RWPE2 (cell line): Measurements from ENCODE around the gene LRRC61.

Experiments used
- ATAC-seq: fragments of 200-7000 bp; cut with Tn5 transposase; 3 replicates; pipeline ENCODE4 v1.9.1; 2021; ENCODE audit warnings: low read depth
- DNase-seq: peaks from one replicate; pipeline ENCODE4 v3.0.0-alpha.2; 2020; ENCODE audit warnings: low spot score
- H3K27ac ChIP-seq: fragments of 450-650 bp; 2 replicates; pipeline ENCODE4 v1.5.1; 2017; ENCODE audit warnings: mild to moderate bottlenecking; ENCODE audit not compliant: poor library complexity, severe bottlenecking
- H3K27me3 ChIP-seq: fragments of 250-450 bp; sonication (Bioruptor Pico); 2 replicates; pipeline ENCODE4 v1.5.1; 2021; ENCODE audit warnings: mild to moderate bottlenecking, moderate library complexity; ENCODE audit not compliant: insufficient read depth, poor library complexity, severe bottlenecking
- H3K36me3 ChIP-seq: fragments of 250-450 bp; sonication (Bioruptor Pico); 2 replicates; pipeline ENCODE4 v1.5.1; 2020; ENCODE audit warnings: low read depth, mild to moderate bottlenecking, moderate library complexity
- H3K4me1 ChIP-seq: fragments of 250-450 bp; sonication (Bioruptor Pico); 2 replicates; pipeline ENCODE4 v1.5.1; 2021; ENCODE audit warnings: mild to moderate bottlenecking, moderate library complexity; ENCODE audit not compliant: insufficient read depth, poor library complexity, severe bottlenecking
- H3K4me3 ChIP-seq: fragments of 250-450 bp; sonication (Bioruptor Pico); 2 replicates; pipeline ENCODE4 v1.5.1; 2021; ENCODE audit warnings: mild to moderate bottlenecking, moderate library complexity; ENCODE audit not compliant: severe bottlenecking
- H3K9me3 ChIP-seq: fragments of 250-450 bp; sonication (Bioruptor Pico); 2 replicates; pipeline ENCODE4 v1.5.1; 2021; ENCODE audit warnings: mild to moderate bottlenecking, moderate library complexity; ENCODE audit not compliant: severe bottlenecking
- TF ChIP-seq, protein P1 (sequence below): fragments of 450-650 bp; IDR thresholded peaks from one replicate; pipeline ENCODE4 v1.5.1; 2017; ENCODE audit warnings: mild to moderate bottlenecking, moderate library complexity; ENCODE audit not compliant: poor library complexity, severe bottlenecking

Gene LRRC61

DNA sequence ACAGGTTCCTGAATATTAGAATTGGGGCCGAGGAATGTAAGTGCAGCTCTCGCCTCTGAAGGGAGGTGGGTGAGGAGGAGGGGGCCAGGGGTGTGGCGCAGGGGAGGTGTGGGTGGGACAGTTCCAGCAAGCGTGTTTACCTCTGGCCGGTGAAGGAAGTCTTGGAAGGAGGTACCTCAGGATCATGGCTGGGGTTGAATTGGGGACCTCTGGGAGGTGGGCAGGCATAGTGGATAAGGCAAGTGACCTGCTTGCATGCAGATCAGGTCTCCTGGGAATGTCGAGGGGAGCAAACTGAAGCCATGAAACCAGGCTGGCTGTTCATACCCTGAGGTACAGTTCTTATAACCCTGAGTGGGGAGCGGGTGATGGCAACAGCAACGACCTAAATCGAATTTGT is 57.9 kb downstream of the LRRC61 start:
- Histone ChIP-seq H3K9me3 (no peaks in the 10 kb centered on the region), H3K4me1 (peaks cover 11% of the 10 kb centered on the region), H3K36me3 (peaks cover 6% of the 10 kb centered on the region; the same call in 1 of the 2 replicates), H3K4me3 (no peak overlapping the region), H3K27ac (no peak overlapping the region), H3K27me3 (no peaks in the 10 kb centered on the region)
- TF ChIP-seq, protein P1, sequence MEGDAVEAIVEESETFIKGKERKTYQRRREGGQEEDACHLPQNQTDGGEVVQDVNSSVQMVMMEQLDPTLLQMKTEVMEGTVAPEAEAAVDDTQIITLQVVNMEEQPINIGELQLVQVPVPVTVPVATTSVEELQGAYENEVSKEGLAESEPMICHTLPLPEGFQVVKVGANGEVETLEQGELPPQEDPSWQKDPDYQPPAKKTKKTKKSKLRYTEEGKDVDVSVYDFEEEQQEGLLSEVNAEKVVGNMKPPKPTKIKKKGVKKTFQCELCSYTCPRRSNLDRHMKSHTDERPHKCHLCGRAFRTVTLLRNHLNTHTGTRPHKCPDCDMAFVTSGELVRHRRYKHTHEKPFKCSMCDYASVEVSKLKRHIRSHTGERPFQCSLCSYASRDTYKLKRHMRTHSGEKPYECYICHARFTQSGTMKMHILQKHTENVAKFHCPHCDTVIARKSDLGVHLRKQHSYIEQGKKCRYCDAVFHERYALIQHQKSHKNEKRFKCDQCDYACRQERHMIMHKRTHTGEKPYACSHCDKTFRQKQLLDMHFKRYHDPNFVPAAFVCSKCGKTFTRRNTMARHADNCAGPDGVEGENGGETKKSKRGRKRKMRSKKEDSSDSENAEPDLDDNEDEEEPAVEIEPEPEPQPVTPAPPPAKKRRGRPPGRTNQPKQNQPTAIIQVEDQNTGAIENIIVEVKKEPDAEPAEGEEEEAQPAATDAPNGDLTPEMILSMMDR = no peak
- DNase-seq (no peak), ATAC-seq (no peak)

GRCh38 chr7:150381785-150382122 is 58.6 kb downstream of the LRRC61 start:
- TF ChIP-seq, protein P1 = no peak
- Histone ChIP-seq H3K27ac (no peak overlapping the region), H3K9me3 (no peaks in the 10 kb centered on the region), H3K36me3 (peaks cover 6% of the 10 kb centered on the region; the same call in 1 of the 2 replicates), H3K4me1 (peaks cover 11% of the 10 kb centered on the region), H3K27me3 (no peaks in the 10 kb centered on the region), H3K4me3 (no peak overlapping the region)
- ATAC-seq (no peak), DNase-seq (no peak)

GRCh38 chr7:150382123-150382843 is 59.1 kb downstream of the LRRC61 start:
- Histone ChIP-seq H3K36me3 (peaks cover 6% of the 10 kb centered on the region; the same call in 1 of the 2 replicates), H3K27ac (no peak overlapping the region), H3K9me3 (no peaks in the 10 kb centered on the region), H3K27me3 (no peaks in the 10 kb centered on the region), H3K4me1 (peaks cover 11% of the 10 kb centered on the region), H3K4me3 (no peak overlapping the region)
- DNase-seq = no peak
- TF ChIP-seq, protein P1 = no peak
- no peak for ATAC-seq

DNA sequence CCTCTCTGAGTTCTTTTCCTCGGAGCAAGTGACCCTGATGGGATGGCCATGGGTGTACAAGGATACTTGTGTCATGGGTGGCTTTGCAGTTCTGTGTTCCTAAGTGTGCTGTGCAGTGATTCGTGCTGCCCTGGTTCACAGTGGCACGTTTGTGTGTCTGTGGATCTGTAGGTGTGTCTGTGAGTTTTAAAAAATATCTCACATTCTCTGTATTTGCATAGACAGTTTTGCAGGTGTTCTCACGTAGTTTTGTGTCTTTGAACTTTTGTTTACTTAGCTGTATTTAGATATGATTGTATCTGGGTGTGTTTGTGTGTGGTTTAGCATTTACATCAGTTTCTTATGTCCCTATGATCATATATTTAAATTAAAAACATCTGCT is 59.7 kb downstream of the LRRC61 start:
- no peak overlapping the region for H3K4me3 ChIP-seq
- ATAC-seq (no peak), DNase-seq (no peak)
- TF ChIP-seq, protein P1 = no peak
- H3K36me3 ChIP-seq = peaks cover 6% of the 10 kb centered on the region; the same call in 1 of the 2 replicates
- H3K27ac ChIP-seq = no peak overlapping the region
- no peaks in the 10 kb centered on the region for H3K27me3 ChIP-seq
- peaks cover 11% of the 10 kb centered on the region for H3K4me1 ChIP-seq
- no peaks in the 10 kb centered on the region for H3K9me3 ChIP-seq

GRCh38 chr7:150383710-150384397 is 60.7 kb downstream of the LRRC61 start:
- TF ChIP-seq, protein P1 = no peak
- Histone ChIP-seq H3K9me3 (no peaks in the 10 kb centered on the region), H3K27ac (no peak overlapping the region), H3K36me3 (peaks cover 10% of the 10 kb centered on the region; the same call in 1 of the 2 replicates), H3K27me3 (no peaks in the 10 kb centered on the region), H3K4me3 (no peak overlapping the region), H3K4me1 (peaks cover 11% of the 10 kb centered on the region)
- DNase-seq = no peak
- ATAC-seq = no peak
